K562 (cell line): Measurements from ENCODE around the gene VPS37D. TPM values are rescaled to one million over a fixed set of nuclear protein-coding genes. Genes with fewer than 3 reads are reported as not detected.

ENCODE experiments used
- ATAC-seq: fragments of 200-7000 bp; cut with Tn5 transposase; 3 replicates; pipeline ENCODE4 v1.9.1; 2020; ENCODE audit warnings: moderate library complexity
- BruUV-seq: library from RNA; stranded (reverse); fragments of 400-500 nt; replicated peaks from 2 replicates; lab custom pipeline; 2021; lab: Mats Ljungman, UMichigan
- CTCF ChIA-PET: fragments of 300-600 bp; formaldehyde crosslinking; extraction: SDS; loops from one replicate; lab custom pipeline; 2021; ENCODE audit warnings: low intra/inter-chr PET ratio; lab: Yijun Ruan, JAX
- POLR2A ChIA-PET: fragments of 300-600, 350-650 bp; sonication (Branson Sonifier 250); formaldehyde crosslinking; extraction: SDS; loops from one replicate; lab custom pipeline; 2021; ENCODE audit warnings: antibody characterized with exemption, inconsistent platforms; lab: Yijun Ruan, JAX
- DNase-seq, 4 experiments: peaks; one replicate each; pipeline versions ENCODE4 v3.0.0 to v3.0.0-alpha.2; 2011 to 2018; ENCODE audit warnings: low spot score in 3 of 4, mixed read lengths in 3 of 4; ENCODE audit errors: extremely low read depth in 1 of 4
- FAIRE-seq: peaks from 2 replicates; lab custom pipeline; 2011; peaks lifted over from hg19 to GRCh38; lab: Jason Lieb, UNC
- H2AFZ ChIP-seq: 2 replicates; pipeline ENCODE4 v1.6.0; 2011; ENCODE audit warnings: low read depth, low read length, control low read depth, inconsistent platforms
- H3K27ac ChIP-seq: fragments of 200-600 bp; 3 replicates; pipeline ENCODE4 v1.8.0; 2011; ENCODE audit warnings: low read depth, mild to moderate bottlenecking, control low read depth, inconsistent platforms, low read length, moderate library complexity, mixed read lengths; ENCODE audit errors: extremely low read depth
- H3K27me3 ChIP-seq, 2 experiments: fragments of 300-600 bp in 1 of 2; 2 replicates in 1 of 2; 3 replicates in 1 of 2; pipeline versions ENCODE4 v1.6.0 to v1.8.0; 2011; ENCODE audit warnings: inconsistent platforms in 2 of 2, low read length in 2 of 2, mild to moderate bottlenecking in 1 of 2, mixed read lengths in 1 of 2, moderate library complexity in 1 of 2; ENCODE audit not compliant: control insufficient read depth in 2 of 2, insufficient read depth in 2 of 2
- H3K36me3 ChIP-seq: fragments of 300-600 bp; 3 replicates; pipeline ENCODE4 v1.8.0; 2011; ENCODE audit warnings: mild to moderate bottlenecking, low read length, inconsistent platforms; ENCODE audit not compliant: control insufficient read depth, insufficient read depth
- H3K4me1 ChIP-seq, 2 experiments: fragments of 200-600 bp in 1 of 2; replicated peaks in 1 of 2; 2 replicates in 1 of 2; 3 replicates in 1 of 2; pipeline versions ENCODE4 v1.5.1 to v1.8.0; 2011; ENCODE audit warnings: inconsistent platforms in 2 of 2, low read length in 2 of 2, mild to moderate bottlenecking in 1 of 2, mixed read lengths in 1 of 2, moderate library complexity in 1 of 2; ENCODE audit not compliant: control insufficient read depth in 2 of 2, insufficient read depth in 2 of 2
- H3K4me2 ChIP-seq: 2 replicates; pipeline ENCODE4 v1.6.1; 2011; ENCODE audit warnings: low read length, control low read depth, inconsistent platforms, mixed read lengths; ENCODE audit not compliant: insufficient read depth
- H3K4me3 ChIP-seq: fragments of 200-600 bp; sonication (generic), shearing (Covaris generic); 2 replicates; pipeline ENCODE4 v1.5.1; 2016; ENCODE audit warnings: control low read depth, inconsistent platforms
- H3K79me2 ChIP-seq: fragments of 200-600 bp; 3 replicates; pipeline ENCODE4 v1.8.0; 2011; ENCODE audit warnings: low read length, inconsistent platforms; ENCODE audit not compliant: control insufficient read depth, insufficient read depth
- H3K9ac ChIP-seq, 2 experiments: 2 replicates each; pipeline versions ENCODE4 v1.6.0 to v1.6.1; 2011; ENCODE audit warnings: low read depth in 2 of 2, low read length in 2 of 2, control low read depth in 1 of 2, inconsistent platforms in 1 of 2, mild to moderate bottlenecking in 1 of 2, mixed read lengths in 1 of 2; ENCODE audit not compliant: insufficient read depth in 1 of 2
- H3K9me1 ChIP-seq: one replicate; pipeline ENCODE4 v1.6.0; 2011; ENCODE audit warnings: inconsistent platforms, mild to moderate bottlenecking, low read length, moderate library complexity; ENCODE audit not compliant: control insufficient read depth, insufficient read depth
- H3K9me3 ChIP-seq: replicated peaks from 2 replicates; pipeline ENCODE4 v1.5.1; 2011; ENCODE audit warnings: low read depth, low read length, inconsistent platforms; ENCODE audit not compliant: control insufficient read depth, insufficient read depth
- H4K20me1 ChIP-seq: replicated peaks from 2 replicates; pipeline ENCODE4 v1.6.1; 2011; ENCODE audit warnings: low read length, inconsistent platforms, mixed read lengths; ENCODE audit not compliant: control insufficient read depth, insufficient read depth
- ZNF165 ChIP-seq: fragments of 250-450 bp; sonication (Bioruptor Pico); IDR thresholded peaks from 2 replicates; pipeline ENCODE4 v1.4.0; 2020; ENCODE audit warnings: borderline replicate concordance
- ZNF695 ChIP-seq: fragments of 450-650 bp; formaldehyde crosslinking; IDR thresholded peaks from 2 replicates; pipeline ENCODE4 v1.4.0; 2020; ENCODE audit warnings: mild to moderate bottlenecking, moderate library complexity
- WGBS: fragments of 100-300 bp; shearing (Covaris generic); methylation state at CpG from one replicate; pipeline ENCODE4 v1.1.6; 2016; ENCODE audit warnings: low coverage, mixed read lengths; ENCODE audit not compliant: insufficient coverage; ENCODE audit errors: missing lambda C conversion rate; 5-methylcytosine and 5-hydroxymethylcytosine counted together
- in situ Hi-C: fragments of 300-500 bp; cut with MboI; formaldehyde crosslinking; loops from 4 replicates; pipeline ENCODE4 v1.15.0; 2018; ENCODE audit warnings: inconsistent platforms, mixed read lengths
- intact Hi-C: fragments of 100-400 bp; cut with micrococcal nuclease; formaldehyde crosslinking; loops from 2 replicates; pipeline ENCODE4 v1.14.2; 2022
- polyA plus RNA-seq, 8 experiments: library from polyadenylated mRNA; depleted of rRNA in 4 of 8; stranded (reverse) in 5 of 8; unstranded in 3 of 8; fragments of >200 nt; fragmentation: Nextera tagmentation in 2 of 8; fragmentation: Illumina TruSeq in 1 of 8; extraction: Ambion mirVana in 2 of 8; extraction: Trizol in 1 of 8; gene quantifications; 2 replicates each; pipeline versions ENCODE4 v1.2.1 to v1.2.3, GENCODE V29; 2011 to 2014; ENCODE audit warnings: inconsistent platforms in 1 of 8, missing spikeins in 1 of 8
- total RNA-seq, 7 experiments: library from RNA; depleted of rRNA in 6 of 7; stranded (reverse); fragments of >200 nt in 6 of 7; fragmentation: Illumina TruSeq in 2 of 7; extraction: Trizol in 2 of 7; gene quantifications; 2 replicates each; pipeline versions ENCODE4 v1.2.1 to v1.2.3, GENCODE V29; 2011 to 2021; ENCODE audit warnings: low replicate concordance in 1 of 7
- TF ChIP-seq, protein P1 (sequence below): conservative IDR thresholded peaks from 2 replicates; pipeline ENCODE4 v1.6.1; 2011; ENCODE audit warnings: low read depth, mild to moderate bottlenecking, low read length; ENCODE audit not compliant: control insufficient read depth
- TF ChIP-seq, protein P2 (sequence below): sonication (generic); formaldehyde crosslinking; IDR thresholded peaks from 2 replicates; pipeline ENCODE4 v1.9.0; 2022; ENCODE audit warnings: mild to moderate bottlenecking, missing genetic modification reagents

The VPS37D gene
- total and polyA plus RNA-seq, 9 of the 15 experiments (the other 6 are each of a cell fraction or from before 2014, with no cell fraction given), result 0.25 to 2.3 (median 1.0) TPM; not detected in 3

DNA sequence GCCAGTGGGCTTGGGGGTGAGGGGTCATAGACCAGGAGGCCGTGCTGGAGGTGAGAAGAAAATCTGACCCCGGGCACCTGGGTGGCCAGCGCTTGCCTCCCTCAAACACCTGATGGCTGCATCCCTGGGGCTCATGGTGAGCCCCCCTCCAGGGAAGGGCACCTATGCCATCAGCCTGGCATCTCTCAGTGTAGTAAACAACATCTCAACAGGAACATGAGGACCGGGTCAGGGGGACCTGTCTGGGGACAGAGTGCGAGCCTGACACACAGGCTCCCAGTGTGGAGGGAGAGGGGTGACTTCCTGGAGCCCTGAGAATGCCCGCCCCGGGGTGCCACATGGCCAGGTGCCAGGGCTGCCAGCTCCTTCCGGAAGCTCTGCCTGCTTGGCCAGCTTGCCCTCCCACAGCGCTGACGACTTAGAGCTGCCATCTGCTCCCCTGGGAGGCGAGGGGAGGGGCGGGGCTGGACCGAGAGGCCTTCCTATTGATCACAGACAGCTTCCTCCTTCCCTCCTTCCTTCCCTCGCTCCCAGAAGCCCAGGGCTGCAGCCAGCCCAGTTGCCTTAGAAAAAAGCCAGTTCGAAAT lies 39.5 kb downstream of the VPS37D start:
- Histone ChIP-seq H2AFZ (no peak overlapping the region), H3K4me3 (no peak overlapping the region), H3K27me3 (no peaks in the 10 kb centered on the region; a peak in 1 of 5 replicates), H3K4me1 (peaks cover 20 to 65% of the 10 kb centered on the region in 2 experiments; a peak in 4 of 5 replicates), H3K9ac (peak overlapping the region in 1 of 2 experiments; percentile 72; a peak in 2 of 4 replicates)
- in situ Hi-C loops (no loop called here), intact Hi-C loops (no loop called here)
- WGBS, result 87% methylated on average over 15 of the region's 15 CpGs
- BruUV-seq, result no TSS peak
- ATAC-seq, result no peak
- TF ChIP-seq ZNF695, result no peak
- TF ChIP-seq ZNF165 (CRISPR knock-in tag), result no peak
- TF ChIP-seq, protein P1, sequence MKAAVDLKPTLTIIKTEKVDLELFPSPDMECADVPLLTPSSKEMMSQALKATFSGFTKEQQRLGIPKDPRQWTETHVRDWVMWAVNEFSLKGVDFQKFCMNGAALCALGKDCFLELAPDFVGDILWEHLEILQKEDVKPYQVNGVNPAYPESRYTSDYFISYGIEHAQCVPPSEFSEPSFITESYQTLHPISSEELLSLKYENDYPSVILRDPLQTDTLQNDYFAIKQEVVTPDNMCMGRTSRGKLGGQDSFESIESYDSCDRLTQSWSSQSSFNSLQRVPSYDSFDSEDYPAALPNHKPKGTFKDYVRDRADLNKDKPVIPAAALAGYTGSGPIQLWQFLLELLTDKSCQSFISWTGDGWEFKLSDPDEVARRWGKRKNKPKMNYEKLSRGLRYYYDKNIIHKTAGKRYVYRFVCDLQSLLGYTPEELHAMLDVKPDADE, result 0 out of 2 replicates have a peak, but pooled peaks have one; percentile 40
- TF ChIP-seq, protein P2, sequence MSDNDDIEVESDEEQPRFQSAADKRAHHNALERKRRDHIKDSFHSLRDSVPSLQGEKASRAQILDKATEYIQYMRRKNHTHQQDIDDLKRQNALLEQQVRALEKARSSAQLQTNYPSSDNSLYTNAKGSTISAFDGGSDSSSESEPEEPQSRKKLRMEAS (CRISPR knock-in tag), result 0 out of 2 replicates have a peak, but pooled peaks have one; percentile 8
- TF ChIP-seq, all 486 proteins: peak for 2
- FAIRE-seq, result no peak
- Histone ChIP-seq H4K20me1 (peaks cover 33% of the 10 kb centered on the region), H3K27ac (peak overlapping the region; percentile 47; the same call in 1 of the 3 replicates), H3K4me2 (no peak overlapping the region), H3K36me3 (peaks cover 15% of the 10 kb centered on the region; the same call in 2 of the 3 replicates), H3K9me3 (no peaks in the 10 kb centered on the region), H3K9me1 (no peaks in the 10 kb centered on the region), H3K79me2 (no peaks in the 10 kb centered on the region)
- no peak for DNase-seq
- ChIA-PET CTCF (no interaction called here), POLR2A (interaction anchor here (3.3 kb wide), 1 partner anchor 9 kb away, joined by 16 read pairs; no protein-coding TSS in a partner anchor)
